Measurements from ENCODE around the gene SCAMP5.

SCAMP5 gene

DNA sequence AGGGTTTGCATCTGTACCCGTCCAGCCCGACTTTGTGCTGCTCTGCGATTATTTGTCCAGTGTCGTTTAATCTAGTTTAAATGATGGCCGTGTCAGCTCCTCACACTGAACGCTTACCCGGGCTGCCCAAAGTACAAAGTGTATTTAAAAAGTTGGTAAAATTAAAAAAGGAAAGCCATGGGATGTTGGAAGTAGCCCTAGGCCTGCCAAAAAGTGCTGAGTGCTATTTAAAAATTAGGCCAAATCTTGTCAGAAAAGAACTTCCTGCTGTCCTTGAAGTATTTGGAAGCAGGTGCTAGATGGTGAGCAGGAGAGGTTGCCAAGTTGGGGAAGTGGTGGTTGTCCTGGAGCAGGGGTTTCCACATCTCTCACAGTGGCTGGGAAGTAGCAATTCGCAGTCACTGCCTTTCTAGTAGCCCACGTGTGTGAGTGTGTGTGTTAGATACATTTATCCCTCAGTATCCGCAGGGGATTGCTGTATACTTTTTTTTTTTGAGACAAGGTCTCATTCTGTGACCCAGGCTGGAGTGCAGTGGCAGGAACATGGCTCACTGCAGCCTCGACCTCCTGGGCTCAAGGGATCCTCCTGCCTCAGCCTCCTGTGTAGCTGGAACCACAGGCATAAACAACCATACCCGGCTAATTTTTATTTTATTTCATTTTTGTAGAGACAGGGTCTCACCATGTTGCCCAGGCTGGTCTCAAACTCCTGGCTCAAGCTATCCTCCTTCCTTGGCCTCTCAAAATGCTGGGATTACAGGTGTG, 28.7 kb downstream of the SCAMP5 start:
- DNase-seq: no peak

DNA sequence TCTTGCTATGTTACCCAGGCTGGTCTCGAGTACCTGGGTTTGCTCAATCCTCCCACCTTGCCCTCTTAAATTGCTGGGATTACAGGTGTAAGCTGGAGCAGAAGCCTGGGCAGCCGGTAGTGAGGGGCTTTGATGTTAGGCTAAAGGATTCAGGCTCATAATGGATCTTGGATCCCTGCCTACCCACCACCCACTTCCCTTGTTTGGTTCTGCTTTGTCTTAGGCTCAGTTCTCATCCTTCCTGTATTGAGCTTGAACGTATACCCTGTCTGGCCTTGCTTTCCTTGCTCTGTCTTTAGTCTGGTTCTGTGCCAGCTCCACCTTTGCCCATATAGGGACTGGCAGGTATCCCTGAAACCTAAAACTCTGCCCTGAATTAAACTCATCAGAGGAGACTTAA, 29.7 kb downstream of the SCAMP5 start:
- DNase-seq: no peak

DNA sequence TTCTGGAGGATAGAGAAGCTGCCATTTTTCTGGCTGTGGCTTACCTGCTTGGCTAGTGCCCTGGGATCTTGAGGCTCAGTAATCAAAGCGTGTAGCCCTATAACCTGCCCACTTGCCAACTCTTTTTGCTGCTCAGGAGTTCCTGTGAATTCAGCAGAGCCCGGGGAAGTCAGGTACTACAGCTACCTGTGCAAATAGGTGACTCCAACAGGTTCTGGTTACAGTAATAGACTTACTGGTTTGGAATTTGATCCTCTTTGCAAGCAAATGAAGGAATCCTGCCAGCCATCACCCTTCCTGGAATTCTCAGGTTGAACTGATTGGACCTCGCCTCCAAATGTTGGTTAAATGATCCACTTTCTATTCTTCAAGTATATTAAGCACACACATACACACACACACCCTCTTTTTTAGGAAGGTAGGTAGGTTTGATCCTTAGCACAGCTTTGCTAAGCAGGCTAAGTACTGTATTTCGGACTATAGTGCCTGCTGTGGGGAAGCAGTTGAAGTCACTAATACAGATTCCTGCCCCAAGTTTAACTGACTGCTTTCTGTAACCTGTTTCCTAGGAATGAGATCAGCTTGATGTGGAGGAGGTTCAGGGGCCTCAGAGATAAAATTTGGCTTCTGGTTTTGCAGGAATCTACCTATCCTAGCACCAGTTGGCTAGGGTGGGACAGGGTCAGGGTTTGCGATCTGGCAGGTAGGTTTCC, 30.3 kb downstream of the SCAMP5 start:
- DNase-seq: no peak

DNA sequence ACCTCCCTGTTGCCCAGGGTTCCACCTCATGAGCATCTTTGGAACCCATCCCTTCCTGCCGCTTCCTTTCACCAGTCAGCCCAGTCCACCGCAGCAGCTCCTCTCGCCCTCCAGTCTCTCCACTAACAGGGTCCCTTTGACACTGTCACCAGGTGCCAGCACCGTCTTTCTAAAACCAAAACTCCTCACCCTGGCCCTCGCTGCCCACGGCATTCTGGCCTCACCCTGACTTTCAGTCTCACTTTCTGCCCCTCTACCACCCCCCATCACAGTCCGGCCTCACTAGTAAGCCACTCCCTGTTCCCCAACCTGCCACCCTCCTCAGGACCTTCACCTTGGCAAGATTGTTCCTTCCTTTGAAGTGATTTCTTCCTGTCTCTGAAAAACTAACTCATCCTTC, 32.2 kb downstream of the SCAMP5 start:
- DNase-seq: no peak

DNA sequence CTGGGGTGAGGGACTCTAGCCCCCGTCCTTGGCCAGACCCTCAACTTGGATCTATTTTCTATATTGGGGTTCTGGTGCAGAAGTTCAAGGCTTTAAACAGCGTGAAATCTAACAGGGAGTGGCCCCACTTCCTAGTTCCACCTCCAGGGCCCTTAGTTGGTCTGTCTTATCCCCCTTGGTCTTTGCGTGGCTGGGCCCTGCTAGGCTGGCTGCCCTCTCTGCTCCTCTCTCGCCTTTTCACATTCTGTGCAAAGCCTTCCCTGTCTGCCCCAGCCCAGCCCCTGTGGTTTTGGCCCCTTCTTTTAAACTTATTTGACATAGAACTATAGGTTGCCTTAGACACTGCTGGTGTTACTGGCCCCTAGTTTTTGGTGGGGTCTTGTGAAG, 33.6 kb downstream of the SCAMP5 start:
- no peak for DNase-seq

DNA sequence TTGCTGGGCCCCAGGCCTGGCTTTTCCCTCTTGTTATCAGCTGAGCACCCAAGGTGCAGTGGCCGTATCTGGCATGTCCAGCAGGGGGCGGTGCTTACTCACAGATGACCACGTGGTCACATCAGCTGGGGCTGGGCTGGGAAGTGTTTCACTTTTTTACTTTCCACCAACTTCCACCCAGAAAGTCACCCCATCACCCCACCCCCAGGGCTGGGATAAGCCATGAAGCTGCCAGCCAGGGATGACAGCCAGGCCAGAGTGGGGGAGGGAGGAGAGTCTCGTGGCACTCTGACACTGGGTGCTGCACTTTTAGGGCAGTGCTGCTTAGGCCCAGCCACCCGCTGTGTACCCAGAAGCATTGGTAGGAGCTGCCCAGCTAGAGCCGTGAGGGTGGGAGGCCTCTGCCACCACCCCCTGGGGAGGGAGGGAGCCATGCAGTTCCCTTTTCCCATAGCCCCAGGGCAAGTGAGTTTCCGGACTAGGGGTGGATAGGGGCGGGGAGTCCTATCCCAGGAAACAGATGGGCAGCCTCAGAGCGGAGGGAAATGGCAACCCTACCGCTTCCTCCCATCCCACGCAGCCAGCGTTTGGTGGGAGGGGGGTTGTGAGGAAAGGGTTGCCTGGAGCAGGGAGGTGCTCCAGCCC, 34.1 kb downstream of the SCAMP5 start:
- peak; percentile 33 for DNase-seq

DNA sequence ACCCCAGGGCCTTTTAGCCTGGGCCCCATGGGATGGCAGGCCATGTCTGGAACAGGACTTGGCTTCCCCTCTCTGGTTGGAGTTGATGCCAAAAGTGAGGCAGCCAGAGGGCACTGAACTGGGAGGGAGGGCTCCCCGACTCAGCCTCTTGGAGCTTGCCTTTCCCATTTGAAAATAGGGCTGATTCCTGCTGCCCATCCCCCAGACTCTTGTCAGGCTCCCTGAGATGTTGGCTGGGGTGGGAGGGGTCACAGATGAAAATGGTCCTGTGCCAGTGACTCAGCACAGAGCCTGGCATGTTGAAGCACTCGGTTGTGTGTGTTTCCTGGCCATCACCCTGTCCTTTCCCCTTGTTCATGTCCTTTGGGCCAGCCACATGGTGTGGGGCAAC, 34.7 kb downstream of the SCAMP5 start:
- DNase-seq: no peak

DNA sequence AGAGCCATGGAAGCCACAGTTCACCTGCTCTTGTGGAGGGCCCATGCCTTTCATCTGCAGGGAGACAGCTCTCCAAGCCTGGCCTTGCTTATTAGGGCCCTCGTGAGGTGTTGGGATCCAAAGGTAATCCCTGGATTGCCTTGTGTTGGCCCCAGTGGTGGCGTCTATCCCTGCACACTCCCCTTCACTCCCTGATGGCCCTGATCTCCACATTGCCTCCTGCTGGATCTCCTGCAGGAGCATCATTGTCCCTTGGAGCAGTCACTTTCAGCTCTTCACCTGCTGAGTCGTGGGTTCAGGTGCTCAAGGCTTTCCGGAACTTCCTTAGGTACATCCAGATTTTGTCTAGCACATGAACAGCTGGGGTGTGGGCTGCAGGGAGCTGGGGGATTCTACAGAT, 35.1 kb downstream of the SCAMP5 start:
- no peak for DNase-seq

DNA sequence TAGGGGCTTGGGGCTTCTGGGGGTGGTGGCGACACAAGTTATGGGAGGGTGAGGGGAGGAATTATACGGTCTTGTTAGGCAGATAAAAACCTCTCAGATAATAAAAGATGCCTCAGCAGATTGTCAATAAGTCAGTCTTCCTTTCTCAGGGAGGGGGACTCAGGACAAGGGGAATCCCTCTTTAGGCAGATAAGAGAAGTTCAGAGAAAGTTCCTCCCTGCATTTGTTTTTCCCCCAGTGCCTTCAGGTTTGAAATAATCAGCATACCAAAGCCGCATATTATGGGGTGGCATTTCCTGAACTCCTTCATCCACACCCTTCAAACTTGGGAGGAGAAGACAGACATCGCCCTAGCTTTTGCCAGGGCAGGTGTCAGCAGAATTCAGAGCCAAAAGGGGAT, 36.5 kb downstream of the SCAMP5 start:
- DNase-seq: no peak

DNA sequence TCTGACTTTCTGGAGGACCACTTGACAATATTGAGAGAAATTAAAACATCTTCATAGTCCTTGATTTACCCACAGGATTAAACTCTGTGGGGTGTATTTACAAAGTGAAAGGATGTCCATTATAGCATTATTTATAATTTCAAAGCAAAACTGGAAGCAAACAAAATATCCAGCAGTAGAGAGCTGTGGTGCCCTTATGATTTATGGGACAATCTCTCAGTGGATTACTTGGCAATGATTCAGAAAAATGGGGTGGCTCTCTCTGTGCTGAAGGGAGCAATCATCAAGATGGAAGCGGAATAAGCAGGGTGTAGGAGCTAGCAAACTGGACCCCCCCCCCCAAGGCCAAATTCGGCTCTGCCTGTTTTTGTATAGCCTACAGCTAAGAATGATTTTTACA, 37.0 kb downstream of the SCAMP5 start:
- no peak for DNase-seq

DNA sequence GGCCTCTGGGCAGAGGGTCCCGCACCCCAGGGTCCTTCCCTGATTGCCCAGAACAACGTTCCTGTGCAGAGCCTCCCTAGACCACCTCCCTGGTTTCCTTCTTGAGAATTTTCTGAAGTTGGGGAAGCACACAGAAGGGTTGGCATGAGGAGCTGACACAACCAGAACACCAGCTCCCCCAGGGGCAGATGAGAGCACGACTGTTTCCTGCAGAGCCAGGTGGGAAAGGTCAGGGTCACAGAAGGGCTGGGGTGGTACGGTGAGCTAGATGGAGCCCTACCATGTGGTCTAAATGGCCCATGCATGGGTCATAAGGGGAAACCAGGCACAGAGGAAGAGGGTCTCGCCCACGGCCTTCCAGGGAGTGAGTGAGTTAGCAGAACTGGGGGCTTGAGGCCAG, 38.4 kb downstream of the SCAMP5 start:
- DNase-seq: no peak

DNA sequence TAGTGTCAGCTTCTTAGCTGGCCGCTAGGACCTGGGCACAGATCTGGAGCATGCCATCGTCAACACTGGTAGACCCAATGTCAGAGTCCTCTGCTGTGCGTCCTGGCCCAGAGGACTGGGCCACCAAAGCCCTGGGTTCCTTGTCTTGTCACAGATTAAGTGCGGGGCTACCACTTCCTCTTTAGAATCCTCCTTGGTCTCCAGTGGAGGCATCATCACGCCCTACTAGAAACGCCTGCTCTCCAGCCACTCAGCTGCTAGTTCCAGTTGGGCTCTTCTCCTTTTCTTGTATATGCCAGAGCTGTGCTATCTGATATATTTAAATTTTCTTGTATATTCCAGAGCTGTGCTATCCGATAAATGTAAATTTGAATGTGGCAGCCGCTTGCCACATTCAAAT, 39.3 kb downstream of the SCAMP5 start:
- DNase-seq: no peak

DNA sequence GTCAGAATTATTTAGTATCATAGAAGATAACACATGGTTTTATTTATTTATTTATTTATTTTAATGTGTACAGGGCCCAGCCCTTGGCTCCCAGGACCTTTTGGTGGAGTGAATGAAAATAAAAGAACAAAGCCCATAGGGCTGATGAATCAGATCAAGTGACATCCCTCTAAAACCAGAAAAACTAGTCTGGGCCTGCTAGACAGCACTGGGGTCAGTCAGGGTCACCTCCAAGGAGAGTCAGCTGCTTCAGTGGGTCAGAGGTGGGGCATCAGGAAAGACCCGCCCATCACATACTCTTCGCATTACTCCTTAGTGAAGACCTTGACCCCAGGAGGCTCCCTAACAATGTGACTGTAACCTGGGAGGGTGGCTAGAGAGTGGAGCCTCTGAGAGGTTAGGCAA, 40.9 kb downstream of the SCAMP5 start:
- no peak for DNase-seq

DNA sequence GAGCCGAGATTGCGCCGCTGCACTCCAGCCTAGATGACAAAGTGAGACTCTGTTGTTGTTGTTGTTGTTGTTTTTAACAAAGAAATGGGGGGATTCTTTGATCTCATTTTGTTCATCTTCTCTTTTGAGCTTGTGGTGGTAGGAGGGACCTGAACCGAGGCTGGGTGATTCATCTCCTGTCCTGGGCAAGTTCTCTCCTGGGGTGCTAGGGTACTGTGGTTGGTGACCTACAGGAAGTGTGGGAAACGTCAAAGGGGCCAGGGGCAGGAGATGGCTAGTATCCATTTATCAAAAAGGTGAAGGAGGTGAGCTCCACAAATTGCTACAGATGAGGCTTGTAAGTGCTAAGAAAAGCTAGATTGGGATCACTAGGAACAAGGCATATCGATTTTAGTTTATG, 42.3 kb downstream of the SCAMP5 start:
- no peak for DNase-seq

DNA sequence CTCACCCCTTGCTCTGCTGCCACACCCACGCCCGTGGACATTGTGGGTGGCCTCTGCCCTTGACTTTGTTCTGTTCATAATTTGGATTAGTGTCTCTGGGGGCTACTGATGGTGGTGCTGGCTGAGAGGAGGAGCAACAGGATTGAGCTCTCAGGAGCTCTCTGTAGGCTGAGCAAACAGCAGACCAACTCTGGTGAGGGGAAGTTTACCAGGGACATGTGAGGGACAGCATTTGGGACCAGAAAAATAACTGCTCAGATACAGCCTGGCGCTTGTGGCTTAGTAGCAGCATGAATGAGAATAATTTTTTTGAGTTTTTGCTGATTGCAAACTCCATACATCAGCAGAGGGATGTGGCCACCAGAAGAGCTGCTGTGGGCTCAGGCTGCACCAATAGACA, 42.9 kb downstream of the SCAMP5 start:
- DNase-seq: no peak

DNA sequence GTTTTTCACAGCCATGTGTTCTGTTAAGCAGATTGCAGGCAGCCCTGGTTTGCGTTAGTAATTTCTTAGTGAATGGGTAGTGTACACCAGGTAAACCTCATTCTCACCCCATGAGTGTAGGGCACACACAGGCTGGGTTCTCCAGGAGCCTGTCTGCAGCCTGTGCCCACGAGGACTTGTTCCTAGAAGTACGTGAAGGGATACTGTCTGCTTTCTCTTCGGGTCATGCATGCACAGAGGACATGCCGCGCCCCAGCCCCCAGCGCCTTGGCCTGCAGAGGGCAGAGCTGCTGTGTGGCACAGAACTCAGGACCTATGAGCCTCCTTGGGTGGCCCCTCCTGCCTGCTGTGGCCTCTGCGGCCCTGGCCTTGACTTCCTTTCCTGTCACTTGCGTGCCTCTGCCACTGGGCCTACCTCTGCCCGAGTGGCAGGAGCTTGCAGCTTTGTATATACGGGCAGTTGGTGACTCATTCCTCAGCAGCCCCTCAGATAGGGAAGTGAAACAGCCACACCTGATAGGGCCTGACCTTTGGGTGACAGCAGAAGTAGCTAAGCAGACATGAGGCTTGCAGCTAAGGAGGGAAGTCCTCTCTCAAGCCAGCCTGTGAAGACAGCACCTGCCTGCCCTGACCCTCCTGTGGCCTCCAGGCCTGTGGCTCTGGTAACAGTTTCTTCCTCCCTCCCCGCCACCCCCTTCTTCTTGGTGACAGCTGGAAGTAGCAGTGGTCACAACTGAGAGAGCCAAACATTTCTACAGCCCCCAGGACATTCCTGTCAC, 47.6 kb downstream of the SCAMP5 start:
- no peak for DNase-seq

DNA sequence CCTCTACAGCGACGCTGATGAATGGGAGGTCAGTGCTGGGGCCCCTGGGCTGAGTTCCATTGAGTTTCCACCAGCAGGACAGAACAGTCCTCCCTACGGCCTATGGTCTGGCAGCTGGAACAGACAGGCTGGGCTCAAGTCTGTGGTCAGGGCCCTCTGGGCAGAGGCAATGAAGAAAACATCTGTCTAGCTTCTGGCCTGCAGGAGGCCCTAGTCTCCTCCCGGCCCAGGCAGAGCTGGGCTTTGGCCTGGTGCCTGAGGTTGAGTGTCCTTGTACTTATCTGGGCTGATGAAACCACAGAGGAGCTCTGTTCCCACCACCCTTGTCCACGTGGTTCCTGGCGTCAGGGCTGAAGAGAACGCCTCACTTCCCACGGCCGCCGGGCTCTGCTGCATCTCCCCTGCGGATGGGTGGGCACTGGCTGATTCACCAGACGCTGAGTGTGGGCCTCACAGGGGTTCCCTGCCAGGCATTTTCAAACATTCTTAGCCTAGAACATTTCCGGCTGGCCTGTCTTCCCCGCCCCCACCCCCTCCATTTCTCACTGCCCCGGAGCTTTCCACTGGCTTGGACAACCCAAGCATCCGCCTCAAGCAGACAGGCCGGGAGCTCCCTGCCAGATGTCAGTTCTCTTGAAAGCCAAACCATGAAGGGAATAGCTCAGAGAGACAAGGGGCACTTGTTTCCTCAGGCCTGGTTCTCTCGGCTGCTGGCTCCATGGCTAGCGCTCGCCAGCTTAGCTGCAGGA, 48.3 kb downstream of the SCAMP5 start:
- DNase-seq: no peak

DNA sequence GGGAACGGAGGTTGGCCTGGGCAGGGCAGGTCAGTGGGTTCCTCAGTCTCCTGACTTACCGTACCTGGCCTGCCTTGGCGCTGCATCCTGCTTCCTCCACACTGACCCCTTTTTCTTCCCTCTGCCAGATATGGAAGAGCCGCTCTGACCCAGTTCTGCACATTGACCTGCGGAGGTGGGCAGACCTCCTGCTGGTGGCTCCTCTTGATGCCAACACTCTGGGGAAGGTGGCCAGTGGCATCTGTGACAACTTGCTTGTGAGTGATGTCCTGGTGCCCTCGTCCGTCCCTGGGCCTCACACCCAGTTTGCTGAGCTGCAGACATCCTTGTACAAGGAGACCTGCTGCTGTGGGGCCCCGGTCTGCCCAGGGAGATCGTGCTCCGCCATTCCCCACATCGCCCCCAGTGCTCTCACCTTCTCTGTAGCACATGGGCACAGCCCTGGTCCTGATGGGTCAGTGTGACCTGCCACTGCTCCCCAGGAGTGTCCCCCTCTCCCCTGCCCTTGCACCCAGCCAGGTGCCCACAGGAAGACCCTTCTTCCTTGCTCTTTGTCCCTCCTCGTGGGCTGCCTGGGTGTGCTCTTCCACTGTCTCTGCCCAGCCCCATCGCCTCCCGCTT, 49.0 kb downstream of the SCAMP5 start:
- no peak for DNase-seq

DNA sequence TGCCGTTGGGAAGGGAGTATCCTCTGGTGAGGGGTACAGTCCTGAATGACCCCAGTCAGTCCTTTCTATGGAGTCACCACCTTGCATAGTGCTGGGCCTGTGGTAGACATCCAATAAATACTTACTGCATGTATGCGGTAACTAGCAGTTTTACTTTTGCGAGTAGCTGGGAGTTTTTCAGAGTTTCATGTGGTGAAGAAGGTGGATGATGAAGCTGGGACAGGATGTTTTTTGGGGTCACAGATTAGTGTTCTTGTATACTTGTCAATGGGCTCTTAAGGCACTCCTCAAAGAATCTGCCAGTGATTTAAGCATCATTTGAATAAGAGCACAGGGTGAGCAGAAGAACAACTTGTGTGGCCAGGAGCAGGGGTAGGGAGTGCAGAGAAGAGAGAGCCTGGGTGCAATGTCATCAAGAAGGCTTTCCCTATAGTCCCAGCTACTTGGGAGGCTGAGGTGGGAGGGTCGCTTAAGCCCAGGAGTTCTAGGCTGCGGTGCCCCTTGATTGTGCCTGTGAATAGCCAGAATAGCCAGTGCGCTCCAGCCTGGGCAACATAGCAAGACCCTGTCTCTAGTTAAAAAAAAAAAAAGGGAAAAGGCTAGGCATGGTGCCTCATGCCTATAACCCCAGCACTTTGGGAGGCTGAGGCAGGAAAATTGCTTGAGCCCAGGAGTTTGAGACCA, 50.1 kb downstream of the SCAMP5 start:
- no peak for DNase-seq

DNA sequence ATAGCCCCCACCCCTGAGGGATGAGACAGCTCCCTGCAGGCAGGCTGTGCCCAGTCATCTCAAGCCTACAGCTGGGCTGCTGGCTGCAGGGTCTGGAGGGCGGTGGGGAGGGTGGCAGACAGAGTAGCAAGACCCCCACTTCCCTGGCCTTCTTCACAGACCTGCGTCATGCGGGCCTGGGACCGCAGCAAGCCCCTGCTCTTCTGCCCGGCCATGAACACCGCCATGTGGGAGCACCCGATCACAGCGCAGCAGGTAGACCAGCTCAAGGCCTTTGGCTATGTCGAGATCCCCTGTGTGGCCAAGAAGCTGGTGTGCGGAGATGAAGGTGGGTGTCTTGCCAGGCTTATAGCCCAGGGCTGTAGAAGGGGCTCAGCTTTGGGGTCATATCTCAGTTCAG, 53.0 kb downstream of the SCAMP5 start:
- DNase-seq: no peak

DNA sequence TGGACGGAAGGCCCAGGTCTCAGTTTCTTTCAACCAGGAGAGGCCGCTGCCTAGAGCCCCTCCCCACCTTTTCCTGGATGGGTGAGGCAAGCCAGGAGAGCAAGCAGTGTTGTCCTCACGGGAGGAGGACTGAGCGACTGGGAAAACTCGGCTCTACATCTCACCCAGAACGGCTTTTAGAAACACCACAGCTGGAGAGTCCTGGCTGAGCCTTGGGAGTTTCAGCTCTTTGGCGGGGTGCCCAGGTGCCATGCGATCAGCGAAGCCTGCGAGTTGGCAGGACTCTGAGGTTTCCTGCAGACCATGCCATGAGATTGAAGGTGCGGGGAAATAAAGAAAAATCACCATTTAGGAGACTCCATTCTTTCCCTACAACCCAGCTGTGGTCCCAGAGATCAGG, 54.0 kb downstream of the SCAMP5 start:
- DNase-seq: no peak

DNA sequence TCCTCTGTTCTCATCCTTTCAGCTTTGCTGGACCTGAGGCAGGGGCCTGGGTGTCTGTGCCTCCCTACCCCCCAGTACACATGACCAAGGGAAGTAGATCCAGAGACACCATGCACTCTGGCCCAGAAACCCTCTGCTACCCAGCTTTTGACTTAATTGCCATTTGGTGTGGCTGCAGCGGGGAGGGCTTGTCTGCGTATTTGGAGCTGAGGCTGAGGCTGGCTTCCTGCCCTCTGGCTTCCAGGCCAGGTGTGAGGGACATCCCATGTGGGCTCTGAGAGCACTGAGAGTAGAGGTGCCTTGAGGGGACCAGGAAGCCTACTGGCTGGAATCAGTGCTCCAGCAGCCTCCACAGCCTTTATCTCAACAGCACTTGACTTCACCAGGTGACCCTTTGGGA, 54.9 kb downstream of the SCAMP5 start:
- no peak for DNase-seq
